Activated naive CD8-positive, alpha-beta T cell treated with anti-CD3 and anti-CD28 coated beads, Interleukin-2, amount 50 U/mL, for 16 hours (primary cell): ENCODE data around the gene NCKAP5L.
"Not testable (repeated sequence)": the region's sequence is repeated elsewhere in the genome, so short reads cannot be mapped to it uniquely, and the experiment has no call there.

ENCODE experiments used
- DNase-seq: peaks from one replicate; pipeline ENCODE4 v3.0.0-alpha.2; 2020; ENCODE audit warnings: low read depth, low spot score

NCKAP5L gene

DNA sequence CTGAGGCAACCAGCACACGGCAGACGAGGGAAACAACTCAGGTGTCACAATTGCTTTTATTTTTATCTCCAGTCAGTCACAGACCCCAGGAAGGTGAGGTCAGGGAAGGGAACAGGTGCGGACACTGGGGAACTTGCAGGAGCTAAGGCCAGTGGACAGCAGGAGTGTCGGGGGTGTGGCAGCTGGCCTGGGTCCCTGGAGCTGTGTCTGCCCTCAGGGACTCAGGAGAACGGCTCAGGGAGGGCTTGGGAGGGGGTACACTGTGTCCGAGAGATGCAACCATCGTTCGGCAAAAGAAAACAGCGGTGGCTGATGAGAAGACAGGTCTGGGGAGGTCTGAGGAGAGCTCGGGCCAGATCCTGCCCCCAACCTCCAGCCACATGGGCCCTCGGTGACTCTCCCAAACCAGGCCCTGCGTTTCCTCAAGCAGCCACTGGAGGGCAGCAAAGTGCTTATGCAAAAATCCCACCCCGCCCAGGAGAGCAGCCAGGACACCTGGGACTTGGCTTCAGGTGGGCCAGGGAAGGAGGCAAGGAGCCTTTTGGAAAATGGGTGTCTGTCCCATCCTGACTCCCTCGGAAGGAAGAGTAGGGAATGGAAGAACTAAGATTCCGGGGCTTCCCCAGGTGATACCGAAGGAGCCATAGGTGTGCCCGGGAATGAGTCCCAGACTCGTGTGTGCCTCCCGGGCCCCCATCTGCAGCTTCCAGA lies 38.8 kb upstream of the NCKAP5L start:
- peak; percentile 57 for DNase-seq

GRCh38 chr12:49865782-49866135 lies 37.5 kb upstream of the NCKAP5L start:
- no peak for DNase-seq

GRCh38 chr12:49865109-49865781 lies 37.0 kb upstream of the NCKAP5L start:
- DNase-seq: no peak

DNA sequence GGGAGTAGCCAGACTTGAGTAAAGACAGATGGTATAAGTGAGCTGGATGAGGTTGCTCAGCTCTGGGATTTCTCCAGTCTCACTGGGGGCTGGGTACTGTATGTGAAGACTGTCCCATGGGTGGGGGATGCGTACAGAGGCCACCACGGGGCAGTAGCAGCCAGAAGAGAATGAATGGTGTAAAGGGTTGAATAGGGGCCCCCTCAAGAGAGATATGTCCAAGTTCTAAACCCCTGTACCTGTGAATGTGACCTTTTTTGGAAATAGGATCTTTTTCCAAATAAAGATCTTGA lies 36.5 kb upstream of the NCKAP5L start:
- DNase-seq: no peak

DNA sequence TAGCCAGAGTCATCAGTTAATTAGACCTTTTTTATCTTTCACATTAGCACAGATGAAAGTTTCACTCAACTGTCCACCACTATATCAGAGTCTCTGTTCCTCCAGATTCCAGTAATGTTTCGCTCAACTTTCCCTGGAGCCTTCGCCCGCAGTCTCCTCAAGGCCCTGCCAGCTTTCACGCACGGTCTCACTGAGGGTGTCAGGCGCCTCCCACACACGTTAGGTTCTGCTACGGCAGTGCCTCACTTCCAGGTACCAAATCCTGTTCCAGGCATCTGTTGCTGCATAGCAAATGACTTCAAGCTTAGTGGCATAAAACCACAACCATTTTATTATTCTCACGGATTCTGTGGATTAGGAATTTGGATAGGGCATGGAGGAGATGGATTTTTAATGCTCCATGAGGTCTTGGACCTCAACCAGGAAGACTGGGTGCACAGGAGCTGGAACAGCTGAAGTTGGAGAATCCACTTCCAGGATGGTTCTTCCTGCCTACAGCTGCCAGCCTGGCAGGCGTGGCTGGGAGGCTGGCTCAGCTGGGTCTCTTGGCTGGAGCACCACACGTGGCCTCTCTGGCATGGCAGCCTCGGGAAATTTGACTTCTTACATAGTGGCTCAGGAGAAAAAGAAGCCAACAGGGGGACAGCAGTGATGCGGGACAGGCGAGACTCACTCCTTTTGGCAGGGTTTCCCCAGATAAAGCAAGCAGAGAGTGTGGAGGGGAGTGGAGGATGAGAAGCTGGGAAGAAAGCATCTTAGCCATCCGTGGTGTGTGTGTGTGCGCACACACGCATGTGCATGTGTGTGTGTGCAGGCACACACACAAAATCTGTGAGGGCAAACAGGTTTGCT lies 36.0 kb upstream of the NCKAP5L start:
- no peak for DNase-seq

GRCh38 chr12:49860921-49861320 lies 32.7 kb upstream of the NCKAP5L start:
- DNase-seq: not testable (repeated sequence)

GRCh38 chr12:49855890-49856289 lies 27.7 kb upstream of the NCKAP5L start:
- not testable (repeated sequence) for DNase-seq

- no peak for DNase-seq
Measured at GRCh38 chr12:49854976-49855375, 26.8 kb upstream of the NCKAP5L start.

- DNase-seq: no peak
Measured at GRCh38 chr12:49853671-49854070, 25.5 kb upstream of the NCKAP5L start.

GRCh38 chr12:49847161-49847560 lies 18.9 kb upstream of the NCKAP5L start:
- no peak for DNase-seq

DNA sequence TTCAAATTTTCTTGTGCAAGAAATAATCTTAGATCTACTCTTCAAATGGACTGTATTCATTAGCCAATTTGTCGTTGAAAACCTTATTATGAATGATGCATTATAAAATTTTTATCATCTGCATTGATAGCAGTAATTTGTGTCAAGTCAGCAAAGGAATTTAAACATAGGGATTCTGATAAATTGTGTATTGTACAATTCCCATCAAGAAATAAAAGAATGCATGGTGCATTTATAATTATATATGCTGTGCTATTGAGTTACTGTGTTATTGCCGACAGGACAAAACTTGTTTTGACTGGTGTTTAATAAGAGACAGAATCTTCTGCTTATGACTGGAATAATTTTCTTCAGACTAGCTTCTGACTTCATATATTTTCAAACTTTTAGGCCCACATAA lies 17.8 kb upstream of the NCKAP5L start:
- DNase-seq: no peak

DNA sequence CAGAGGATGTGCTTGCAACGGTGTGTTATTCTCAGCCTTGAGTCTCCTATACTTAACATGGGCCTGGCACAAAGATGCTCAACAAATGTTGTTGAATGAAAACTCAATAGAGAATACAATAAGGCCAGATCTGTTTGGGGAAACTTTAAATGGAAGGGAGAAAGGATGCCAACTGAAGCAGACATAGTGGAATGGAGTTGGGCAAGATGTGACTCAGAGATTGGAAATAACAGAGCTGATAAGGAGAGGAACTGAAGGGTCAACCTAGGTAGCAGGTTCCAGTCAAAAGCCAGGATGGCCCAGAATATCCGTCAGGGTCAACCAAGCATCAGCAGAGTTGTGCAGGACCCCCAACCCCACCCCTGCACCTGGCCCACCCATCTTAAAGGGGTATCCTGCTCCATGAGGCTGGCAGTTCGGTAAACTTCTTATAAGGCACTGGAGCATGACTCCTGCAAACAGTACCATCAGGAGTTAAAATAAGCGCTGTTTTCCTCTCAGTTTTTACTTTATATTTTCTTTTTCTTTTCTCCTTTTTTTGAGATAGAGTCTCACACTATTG lies 15.7 kb upstream of the NCKAP5L start:
- no peak for DNase-seq

GRCh38 chr12:49843411-49843810 lies 15.2 kb upstream of the NCKAP5L start:
- DNase-seq: no peak

DNA sequence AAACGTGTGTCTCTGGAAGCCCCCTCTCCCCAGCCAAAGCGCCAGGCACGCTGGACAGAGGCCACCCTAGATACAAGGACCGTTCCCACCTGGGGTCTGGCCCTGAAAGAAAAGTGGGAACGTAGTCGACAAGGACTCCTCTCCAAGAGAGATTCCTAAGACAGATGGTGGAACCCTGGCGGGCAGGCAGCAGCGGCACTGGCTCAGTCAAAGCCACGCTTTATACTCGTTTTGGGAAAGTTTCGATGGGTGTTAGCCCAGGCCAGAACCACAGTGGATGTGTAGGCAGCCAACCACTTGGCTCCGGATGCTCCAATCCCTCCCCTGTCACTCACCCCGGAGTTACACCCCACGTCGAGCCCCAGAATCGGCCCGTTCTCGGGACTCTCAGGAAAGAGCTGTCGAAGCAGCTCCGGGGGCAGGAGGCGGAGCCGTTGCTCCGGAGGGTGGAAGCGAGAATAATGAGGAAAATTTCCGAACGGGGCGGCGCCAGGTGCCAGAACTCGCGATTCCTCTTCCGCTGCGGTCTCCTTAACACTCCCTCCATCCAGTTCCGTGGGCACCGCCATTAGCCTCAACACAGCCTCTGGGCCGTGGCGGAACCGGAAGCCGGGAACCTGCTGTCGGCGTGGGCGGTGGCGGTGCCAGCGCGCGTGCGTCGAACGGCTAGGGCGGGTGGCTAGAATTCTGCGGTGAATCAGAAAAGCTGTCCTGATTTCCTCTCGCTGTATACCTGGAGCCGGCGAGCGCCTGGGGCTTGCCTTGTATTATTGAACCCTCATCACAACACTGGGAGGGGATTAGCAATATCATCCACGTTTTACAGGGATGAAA lies 14.5 kb upstream of the NCKAP5L start, which contains the start of gene BCDIN3D:
TSS of gene BCDIN3D (minus strand) at position 588 of the 834 bp plus-strand sequence. CDS start at position 569, 19 bp downstream.
- DNase-seq: peak; percentile 84

DNA sequence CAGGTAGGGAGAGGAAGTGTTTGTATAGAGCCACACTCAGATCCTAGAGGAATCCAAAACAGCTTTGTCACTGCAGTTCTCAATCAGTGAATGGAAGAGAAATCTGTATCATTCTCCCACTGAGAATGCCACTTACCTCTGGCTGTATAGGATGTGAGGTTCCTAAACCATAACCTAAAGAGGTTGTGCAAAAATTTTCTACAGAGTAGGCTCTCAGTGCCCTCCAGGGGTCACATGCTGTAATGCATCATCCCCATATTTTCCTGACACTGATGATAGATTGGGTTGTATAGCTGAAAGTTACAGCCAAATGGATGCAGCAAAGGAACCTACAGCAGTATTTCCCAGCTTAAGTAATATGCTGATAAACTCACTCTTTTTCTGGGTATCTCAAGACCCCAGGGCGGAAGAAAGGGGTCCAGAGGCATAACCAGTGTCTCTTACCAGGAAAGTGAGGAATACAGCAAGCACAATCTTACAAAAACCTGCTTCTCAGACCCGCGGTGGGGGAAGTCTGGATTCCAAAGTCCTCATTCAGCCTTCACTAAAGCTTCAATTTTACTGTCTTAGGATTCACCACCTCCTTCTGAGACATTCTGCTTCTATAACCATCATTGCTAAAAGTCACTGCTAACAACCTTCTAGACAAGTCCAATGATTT lies 10.9 kb upstream of the NCKAP5L start:
- DNase-seq: no peak

DNA sequence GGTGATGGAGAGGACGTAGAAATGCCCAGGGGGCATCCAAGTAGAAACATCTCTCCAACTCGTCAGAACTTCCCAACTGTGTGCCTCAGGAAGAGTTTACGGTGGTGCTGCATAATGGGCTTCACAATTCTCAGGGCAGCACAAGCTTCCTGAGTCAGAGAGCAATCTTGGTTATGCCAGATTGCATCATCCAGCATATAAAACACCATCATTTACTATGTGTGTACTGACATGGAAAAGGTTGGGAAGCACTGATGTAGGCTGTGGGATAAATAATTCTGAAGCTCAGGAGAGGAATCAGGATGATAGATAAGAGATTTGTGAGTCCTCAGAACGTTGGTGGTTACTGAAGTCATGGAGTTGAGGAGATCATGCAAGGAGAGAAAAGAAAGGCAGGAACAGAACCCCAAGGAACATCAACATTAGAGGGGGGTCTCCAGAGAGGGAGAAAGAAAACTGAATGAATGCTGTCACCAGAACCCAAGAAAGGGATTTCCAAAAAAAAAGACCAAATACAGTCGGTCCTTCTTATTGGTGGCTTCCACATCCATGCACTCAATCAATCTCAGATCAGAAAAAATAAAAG lies 4.7 kb upstream of the NCKAP5L start:
- no peak for DNase-seq

GRCh38 chr12:49831717-49832116 lies 3.5 kb upstream of the NCKAP5L start:
- no peak for DNase-seq

GRCh38 chr12:49827401-49828099 lies 663 bp downstream of the NCKAP5L start:
- no peak for DNase-seq

GRCh38 chr12:49827051-49827400 lies 1.2 kb downstream of the NCKAP5L start:
- DNase-seq: no peak

DNA sequence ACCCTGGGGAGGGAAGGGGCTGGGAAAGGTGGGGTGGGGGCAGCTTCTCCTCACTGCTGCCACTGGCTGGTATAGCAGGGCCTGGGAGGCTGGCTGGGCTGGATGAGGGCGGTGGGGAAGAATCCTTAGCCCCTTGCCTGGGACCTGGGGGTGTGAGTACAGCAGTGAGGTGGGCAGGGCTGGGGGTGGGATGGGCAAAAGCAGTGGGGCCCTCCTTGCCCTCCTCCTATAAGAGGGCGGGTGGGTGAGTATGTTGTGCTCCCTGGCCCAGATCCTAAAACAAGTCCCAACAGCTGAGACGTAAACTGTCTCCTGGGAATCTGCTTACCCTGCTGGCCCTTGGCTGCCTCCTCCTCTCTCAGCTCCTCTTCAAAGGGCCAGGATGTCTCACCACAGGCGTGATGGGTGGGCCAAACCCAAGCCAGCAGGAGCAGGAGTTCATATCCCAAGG lies 2.2 kb downstream of the NCKAP5L start:
- DNase-seq: no peak
